HepG2 (cell line): Measurements from ENCODE around the gene RGS10. TPM values are rescaled to one million over a fixed set of nuclear protein-coding genes. Genes with fewer than 3 reads are reported as not detected.

Experiments used
- ATAC-seq: fragments of 200-7000 bp; cut with Tn5 transposase; 3 replicates; pipeline ENCODE4 v1.9.1; 2020; ENCODE audit warnings: mild to moderate bottlenecking, moderate library complexity
- BruUV-seq: library from RNA; stranded (reverse); fragments of 400-500 nt; replicated peaks from 2 replicates; lab custom pipeline; 2021; lab: Mats Ljungman, UMichigan
- CTCF ChIA-PET: fragments of 300-600 bp; formaldehyde crosslinking; extraction: SDS; loops from one replicate; lab custom pipeline; 2021; ENCODE audit warnings: low total read pairs, inconsistent platforms, low intra/inter-chr PET ratio; lab: Yijun Ruan, JAX
- POLR2A ChIA-PET: fragments of 350-600 bp; sonication (Branson Sonifier 250); formaldehyde crosslinking; loops from one replicate; lab custom pipeline; 2020; ENCODE audit warnings: antibody characterized with exemption, inconsistent platforms; lab: Yijun Ruan, JAX
- DNase-seq: peaks from one replicate; pipeline ENCODE4 v3.0.0-alpha.2; 2015; ENCODE audit warnings: low spot score
- FAIRE-seq: peaks from 3 replicates; lab custom pipeline; 2011; peaks lifted over from hg19 to GRCh38; lab: Jason Lieb, UNC
- H2AFZ ChIP-seq: one replicate; pipeline ENCODE4 v1.6.1; 2011; ENCODE audit warnings: low read length, inconsistent platforms
- H3K27ac ChIP-seq: fragments of 300-600 bp; 3 replicates; pipeline ENCODE4 v1.8.0; 2011; ENCODE audit warnings: mixed run types, mild to moderate bottlenecking, mixed read lengths, low read length, inconsistent platforms; ENCODE audit not compliant: insufficient read depth; ENCODE audit errors: extremely low read length
- H3K27me3 ChIP-seq, 2 experiments: fragments of 200-600 bp in 1 of 2; 2 replicates in 1 of 2; 3 replicates in 1 of 2; pipeline versions ENCODE4 v1.6.0 to v1.8.0; 2011; ENCODE audit warnings: low read length in 2 of 2, mild to moderate bottlenecking in 2 of 2, moderate library complexity in 2 of 2, inconsistent platforms in 1 of 2; ENCODE audit not compliant: insufficient read depth in 2 of 2, control insufficient read depth in 1 of 2
- H3K36me3 ChIP-seq, 2 experiments: fragments of 200-600 bp in 1 of 2; replicated peaks in 1 of 2; 2 replicates in 1 of 2; 3 replicates in 1 of 2; pipeline versions ENCODE4 v1.5.1 to v1.8.0; 2011; ENCODE audit warnings: low read length in 2 of 2, inconsistent platforms in 1 of 2; ENCODE audit not compliant: insufficient read depth in 2 of 2, control insufficient read depth in 1 of 2
- H3K4me1 ChIP-seq: 2 replicates; pipeline ENCODE4 v1.5.1; 2012; ENCODE audit warnings: low read length, inconsistent platforms; ENCODE audit not compliant: insufficient read depth
- H3K4me2 ChIP-seq: 2 replicates; pipeline ENCODE4 v1.6.0; 2011; ENCODE audit warnings: low read depth, low read length, inconsistent platforms
- H3K4me3 ChIP-seq, 3 experiments: fragments of 200-600 bp in 1 of 3; sonication (generic), shearing (Covaris generic) in 1 of 3; replicated peaks in 1 of 3; 2 replicates each; pipeline ENCODE4 v1.5.1; 2011 to 2016; ENCODE audit warnings: low read length in 3 of 3, inconsistent platforms in 2 of 3, low read depth in 2 of 3, mild to moderate bottlenecking in 2 of 3, control low read depth in 1 of 3, mixed read lengths in 1 of 3; ENCODE audit not compliant: insufficient read depth in 1 of 3
- H3K79me2 ChIP-seq: one replicate; pipeline ENCODE4 v1.6.1; 2011; ENCODE audit warnings: low read length, inconsistent platforms; ENCODE audit not compliant: insufficient read depth
- H3K9ac ChIP-seq: 2 replicates; pipeline ENCODE4 v1.6.0; 2011; ENCODE audit warnings: mild to moderate bottlenecking, low read depth, low read length, inconsistent platforms; ENCODE audit not compliant: insufficient read depth
- H3K9me3 ChIP-seq: 2 replicates; pipeline ENCODE4 v1.5.1; 2012; ENCODE audit warnings: mild to moderate bottlenecking, low read length
- H4K20me1 ChIP-seq: 2 replicates; pipeline ENCODE4 v1.6.0; 2011; ENCODE audit warnings: inconsistent platforms, mild to moderate bottlenecking, low read length, moderate library complexity; ENCODE audit not compliant: insufficient read depth
- AFF4 ChIP-seq: sonication (generic); formaldehyde crosslinking; IDR thresholded peaks from 2 replicates; pipeline ENCODE4 v1.4.0; 2020; ENCODE audit warnings: missing genetic modification reagents
- FOXO1 ChIP-seq: sonication (generic); formaldehyde crosslinking; IDR thresholded peaks from 2 replicates; pipeline ENCODE4 v1.4.0; 2020; ENCODE audit warnings: missing genetic modification reagents
- NFRKB ChIP-seq: fragments of 450-650 bp; IDR thresholded peaks from 2 replicates; pipeline ENCODE4 v1.6.1; 2017
- PHB2 ChIP-seq: fragments of 450-650 bp; IDR thresholded peaks from 2 replicates; pipeline ENCODE4 v1.6.1; 2018; ENCODE audit not compliant: partially characterized antibody
- TERF1 ChIP-seq: sonication (generic); formaldehyde crosslinking; IDR thresholded peaks from 2 replicates; pipeline ENCODE4 v1.8.0; 2022; ENCODE audit warnings: mild to moderate bottlenecking, missing genetic modification reagents, moderate library complexity
- ZNF235 ChIP-seq: sonication (generic); formaldehyde crosslinking; IDR thresholded peaks from 2 replicates; pipeline ENCODE4 v1.8.1; 2023; ENCODE audit warnings: mild to moderate bottlenecking, missing genetic modification reagents, borderline replicate concordance
- ZNF407 ChIP-seq: sonication (generic); formaldehyde crosslinking; IDR thresholded peaks from one replicate; pipeline ENCODE4 v1.5.1; 2020; ENCODE audit warnings: mild to moderate bottlenecking, missing genetic modification reagents; ENCODE audit errors: not compliant biosample characterization
- ZNF878 ChIP-seq: sonication (generic); formaldehyde crosslinking; IDR thresholded peaks from 2 replicates; pipeline ENCODE4 v1.8.1; 2023; ENCODE audit warnings: mild to moderate bottlenecking, missing genetic modification reagents, moderate library complexity
- WGBS: methylation state at CpG from one replicate; pipeline ENCODE4 v1.1.6; 2017; ENCODE audit warnings: low lambda C conversion rate; 5-methylcytosine and 5-hydroxymethylcytosine counted together
- in situ Hi-C: cut with HindIII; loops from 2 replicates; pipeline ENCODE4 v1.10.0; 2017; ENCODE audit warnings: low pct_unique_long_range_greater_than_20kb; ENCODE audit not compliant: extremely low pct_ligation_motif_present
- intact Hi-C: fragments of 100-400 bp; cut with micrococcal nuclease; formaldehyde crosslinking; loops from one replicate; pipeline ENCODE4 v1.10.0; 2022; ENCODE audit not compliant: unreplicated experiment
- polyA plus RNA-seq, 8 experiments: library from polyadenylated mRNA; depleted of rRNA in 3 of 8; stranded (reverse) in 7 of 8; unstranded in 1 of 8; fragments of >200 nt; fragmentation: Illumina TruSeq in 4 of 8; extraction: Trizol in 4 of 8; gene quantifications; 2 replicates each; pipeline versions ENCODE4 v1.2.1 to v1.2.3, GENCODE V29; 2011 to 2016; ENCODE audit warnings: low read depth in 4 of 8, missing spikeins in 1 of 8, mixed read lengths in 1 of 8; ENCODE audit not compliant: insufficient read depth in 1 of 8
- total RNA-seq, 5 experiments: library from RNA; depleted of rRNA; stranded (reverse); fragments of >200 nt; fragmentation: Illumina TruSeq; extraction: Trizol; gene quantifications; 2 replicates each; pipeline ENCODE4 v1.2.3, GENCODE V29; 2016; ENCODE audit warnings: low read depth in 1 of 5
- TF ChIP-seq, protein P1 (sequence below), 2 experiments: fragments of 450-650 bp in 1 of 2; sonication (generic) in 1 of 2; formaldehyde crosslinking; IDR thresholded peaks; 2 replicates each; pipeline versions ENCODE4 v1.5.0 to v1.8.0; 2020 to 2022; ENCODE audit warnings: mild to moderate bottlenecking in 1 of 2, missing genetic modification reagents in 1 of 2

RGS10 gene
- total and polyA plus RNA-seq, 2 of the 13 experiments (the other 11 are each of a cell fraction or from before 2014, with no cell fraction given), result 1.7 to 5.1 TPM

DNA sequence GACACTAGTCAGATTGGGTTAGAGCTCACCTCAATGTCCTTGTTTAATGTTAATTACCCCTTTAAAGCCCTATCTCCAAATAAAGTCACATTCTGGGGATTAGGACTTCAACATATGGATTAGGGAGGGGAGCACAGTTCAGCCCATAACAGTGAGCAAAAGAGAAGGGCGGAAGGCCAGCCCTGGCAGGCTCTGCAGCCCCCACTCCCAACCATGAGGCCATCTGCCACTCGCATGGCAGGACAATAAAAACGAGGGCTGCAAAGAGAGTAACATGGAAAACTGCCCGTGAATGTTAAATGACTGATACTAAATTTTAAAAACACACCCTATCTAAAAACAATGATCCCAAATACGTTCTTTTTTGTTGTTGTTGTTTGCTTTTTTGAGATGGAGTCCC lies 38.7 kb downstream of the RGS10 start:
- in situ Hi-C loops, result loop anchor here (5.0 kb wide), 1 partner anchor 38 kb away; the partner anchor contains the start of gene RGS10
- Histone ChIP-seq H4K20me1 (no peaks in the 10 kb centered on the region), H3K36me3 (no peaks in the 10 kb centered on the region), H3K4me2 (no peak overlapping the region), H3K27me3 (no peaks in the 10 kb centered on the region; a peak in 1 of 5 replicates), H3K4me1 (peaks cover 37% of the 10 kb centered on the region), H3K9me3 (no peaks in the 10 kb centered on the region), H3K9ac (no peak overlapping the region), H3K27ac (no peak overlapping the region), H3K4me3 (no peak overlapping the region), H2AFZ (no peak overlapping the region), H3K79me2 (no peaks in the 10 kb centered on the region)
- FAIRE-seq (no peak), ATAC-seq (no peak), DNase-seq (no peak)
- intact Hi-C loops, result no loop called here
- no TSS peak for BruUV-seq
- POLR2A ChIA-PET, result no interaction called here
- 81% methylated on average over 5 of the region's 5 CpGs for WGBS
- CTCF ChIA-PET, result no interaction called here
- TF ChIP-seq, protein P1, sequence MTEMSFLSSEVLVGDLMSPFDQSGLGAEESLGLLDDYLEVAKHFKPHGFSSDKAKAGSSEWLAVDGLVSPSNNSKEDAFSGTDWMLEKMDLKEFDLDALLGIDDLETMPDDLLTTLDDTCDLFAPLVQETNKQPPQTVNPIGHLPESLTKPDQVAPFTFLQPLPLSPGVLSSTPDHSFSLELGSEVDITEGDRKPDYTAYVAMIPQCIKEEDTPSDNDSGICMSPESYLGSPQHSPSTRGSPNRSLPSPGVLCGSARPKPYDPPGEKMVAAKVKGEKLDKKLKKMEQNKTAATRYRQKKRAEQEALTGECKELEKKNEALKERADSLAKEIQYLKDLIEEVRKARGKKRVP (CRISPR knock-in tag; IDR thresholded peaks at IDR 0.05), result no peak
- no peak for TF ChIP-seq ZNF407 (CRISPR knock-in tag)
- TF ChIP-seq NFRKB, result no peak
- TF ChIP-seq PHB2, result no peak
- TF ChIP-seq FOXO1 (CRISPR knock-in tag), result no peak
- no peak for TF ChIP-seq TERF1 (CRISPR knock-in tag)
- TF ChIP-seq AFF4 (CRISPR knock-in tag), result no peak
- no peak for TF ChIP-seq ZNF878 (CRISPR knock-in tag)
- no peak for TF ChIP-seq ZNF235 (CRISPR knock-in tag)
